Osteoblast (primary cell): ENCODE data around the gene RUFY1. TPM values are rescaled to one million over a fixed set of nuclear protein-coding genes. Genes with fewer than 3 reads are reported as not detected.

Source experiments
- DNase-seq: peaks from one replicate; pipeline ENCODE4 v3.0.0; 2011; ENCODE audit warnings: low spot score, mixed read lengths; ENCODE audit not compliant: insufficient read length; ENCODE audit errors: missing footprints
- H2AFZ ChIP-seq: 2 replicates; pipeline ENCODE4 v1.6.0; 2011; ENCODE audit warnings: mild to moderate bottlenecking, low read length
- H3K27ac ChIP-seq: 2 replicates; pipeline ENCODE4 v1.5.1; 2011; ENCODE audit warnings: mild to moderate bottlenecking, low read depth, low read length, moderate library complexity
- H3K27me3 ChIP-seq: 2 replicates; pipeline ENCODE4 v1.6.0; 2012; ENCODE audit warnings: mild to moderate bottlenecking, control low read depth, inconsistent platforms, low read length, moderate library complexity; ENCODE audit not compliant: insufficient read depth
- H3K36me3 ChIP-seq: 2 replicates; pipeline ENCODE4 v1.5.1; 2011; ENCODE audit warnings: mild to moderate bottlenecking, low read length, control low read depth, moderate library complexity; ENCODE audit not compliant: insufficient read depth
- H3K4me1 ChIP-seq: 2 replicates; pipeline ENCODE4 v1.5.1; 2011; ENCODE audit warnings: mild to moderate bottlenecking, low read length, control low read depth, moderate library complexity; ENCODE audit not compliant: insufficient read depth
- H3K4me2 ChIP-seq: 2 replicates; pipeline ENCODE4 v1.6.0; 2011; ENCODE audit warnings: mild to moderate bottlenecking, low read length; ENCODE audit not compliant: insufficient read depth
- H3K4me3 ChIP-seq: fragments of 200-600 bp; sonication (generic); 3 replicates; pipeline ENCODE4 v1.5.1; 2012; ENCODE audit warnings: mild to moderate bottlenecking, low read length, inconsistent platforms; ENCODE audit not compliant: insufficient read depth
- H3K79me2 ChIP-seq: 2 replicates; pipeline ENCODE4 v1.6.0; 2012; ENCODE audit warnings: mild to moderate bottlenecking, low read length, control low read depth, inconsistent platforms; ENCODE audit not compliant: insufficient read depth
- H3K9me3 ChIP-seq: 2 replicates; pipeline ENCODE4 v1.5.1; 2011; ENCODE audit warnings: low read depth, low read length, control low read depth
- H4K20me1 ChIP-seq: 2 replicates; pipeline ENCODE4 v1.6.0; 2012; ENCODE audit warnings: mild to moderate bottlenecking, low read length, control low read depth; ENCODE audit not compliant: insufficient read depth
- total RNA-seq: library from RNA; depleted of rRNA; stranded (reverse); fragments of >200 nt; gene quantifications from 2 replicates; pipeline ENCODE4 v1.2.3, GENCODE V29; 2012
- TF ChIP-seq, protein P1 (sequence below): IDR thresholded peaks from 2 replicates; pipeline ENCODE4 v1.5.1; 2011; ENCODE audit warnings: mild to moderate bottlenecking, low read depth, low read length, moderate library complexity; ENCODE audit errors: extremely low read depth

Gene RUFY1
- total RNA-seq, 1 donor = 51.8 TPM

GRCh38 chr5:179599973-179600372, 49.6 kb downstream of the RUFY1 start:
- Histone ChIP-seq H3K9me3 (no peaks in the 10 kb centered on the region), H4K20me1 (no peaks in the 10 kb centered on the region), H3K27me3 (no peaks in the 10 kb centered on the region), H3K4me1 (no peaks in the 10 kb centered on the region), H3K27ac (no peak overlapping the region), H3K79me2 (no peaks in the 10 kb centered on the region), H3K36me3 (peaks cover 62% of the 10 kb centered on the region), H3K4me3 (no peak overlapping the region), H3K4me2 (no peak overlapping the region), H2AFZ (no peak overlapping the region)
- TF ChIP-seq, protein P1, sequence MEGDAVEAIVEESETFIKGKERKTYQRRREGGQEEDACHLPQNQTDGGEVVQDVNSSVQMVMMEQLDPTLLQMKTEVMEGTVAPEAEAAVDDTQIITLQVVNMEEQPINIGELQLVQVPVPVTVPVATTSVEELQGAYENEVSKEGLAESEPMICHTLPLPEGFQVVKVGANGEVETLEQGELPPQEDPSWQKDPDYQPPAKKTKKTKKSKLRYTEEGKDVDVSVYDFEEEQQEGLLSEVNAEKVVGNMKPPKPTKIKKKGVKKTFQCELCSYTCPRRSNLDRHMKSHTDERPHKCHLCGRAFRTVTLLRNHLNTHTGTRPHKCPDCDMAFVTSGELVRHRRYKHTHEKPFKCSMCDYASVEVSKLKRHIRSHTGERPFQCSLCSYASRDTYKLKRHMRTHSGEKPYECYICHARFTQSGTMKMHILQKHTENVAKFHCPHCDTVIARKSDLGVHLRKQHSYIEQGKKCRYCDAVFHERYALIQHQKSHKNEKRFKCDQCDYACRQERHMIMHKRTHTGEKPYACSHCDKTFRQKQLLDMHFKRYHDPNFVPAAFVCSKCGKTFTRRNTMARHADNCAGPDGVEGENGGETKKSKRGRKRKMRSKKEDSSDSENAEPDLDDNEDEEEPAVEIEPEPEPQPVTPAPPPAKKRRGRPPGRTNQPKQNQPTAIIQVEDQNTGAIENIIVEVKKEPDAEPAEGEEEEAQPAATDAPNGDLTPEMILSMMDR = no peak
- DNase-seq = no peak

DNA sequence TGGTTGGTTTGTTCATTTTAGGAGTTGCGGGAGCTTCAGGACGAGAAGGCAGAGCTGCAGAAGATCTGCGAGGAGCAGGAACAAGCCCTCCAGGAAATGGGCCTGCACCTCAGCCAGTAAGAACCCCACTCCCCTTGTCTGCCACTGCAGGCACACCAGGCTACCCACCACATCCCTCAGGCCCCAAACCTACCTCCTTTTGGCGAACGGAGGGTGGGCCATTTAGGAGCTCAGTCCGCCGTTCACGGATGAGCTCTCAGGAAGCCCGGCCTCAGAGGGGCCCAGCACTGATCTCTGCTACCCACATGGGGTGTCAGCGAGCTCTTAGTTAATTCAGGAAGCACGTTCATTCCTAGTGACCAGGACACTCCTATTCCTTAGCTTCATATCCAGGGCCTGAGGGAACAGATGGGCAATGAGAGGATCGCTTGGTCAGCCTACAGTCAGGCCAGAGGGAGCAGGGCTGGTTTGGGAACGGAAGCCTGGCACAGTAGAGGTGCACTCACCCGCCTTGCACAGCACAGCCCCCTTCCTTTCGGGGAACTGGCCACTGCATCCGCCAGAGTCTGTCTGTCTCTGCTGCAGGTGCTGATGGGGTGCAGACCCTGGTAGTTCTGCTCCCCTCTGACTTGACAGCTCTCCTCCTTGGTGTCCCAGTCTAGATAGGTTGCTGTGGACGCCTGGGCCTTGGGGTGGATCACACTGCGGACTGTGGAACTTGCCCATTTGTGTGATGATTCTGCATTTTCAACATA, 51.7 kb downstream of the RUFY1 start:
- Histone ChIP-seq H4K20me1 (peaks cover 12% of the 10 kb centered on the region), H3K79me2 (no peaks in the 10 kb centered on the region), H2AFZ (no peak overlapping the region), H3K4me1 (no peaks in the 10 kb centered on the region), H3K4me3 (no peak overlapping the region), H3K27ac (no peak overlapping the region), H3K9me3 (no peaks in the 10 kb centered on the region), H3K27me3 (no peaks in the 10 kb centered on the region), H3K4me2 (no peak overlapping the region), H3K36me3 (peaks cover 66% of the 10 kb centered on the region)
- TF ChIP-seq, protein P1 = no peak
- DNase-seq = no peak

DNA sequence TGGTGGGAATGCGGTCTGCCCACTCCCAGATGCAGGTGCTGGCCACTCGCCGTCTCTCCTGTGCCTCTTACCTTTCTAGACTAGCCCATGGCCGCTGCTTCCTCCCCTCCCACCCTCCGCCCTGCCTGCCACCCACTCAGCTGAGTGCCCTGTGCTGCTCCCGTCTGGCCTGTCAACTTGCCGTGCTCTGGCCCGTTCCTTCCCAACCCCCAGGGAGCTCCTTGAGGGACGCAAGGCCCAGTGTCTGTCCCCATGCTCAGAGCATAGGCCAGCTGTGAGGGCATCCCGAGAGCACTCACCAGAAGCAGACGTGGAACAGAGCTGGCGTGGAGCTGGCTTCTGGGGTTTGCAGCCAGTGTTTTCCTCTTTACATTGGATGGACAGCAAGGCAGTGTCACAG, 53.0 kb downstream of the RUFY1 start:
- Histone ChIP-seq H2AFZ (no peak overlapping the region), H3K4me3 (no peak overlapping the region), H3K4me1 (no peaks in the 10 kb centered on the region), H4K20me1 (peaks cover 24% of the 10 kb centered on the region), H3K36me3 (peaks cover 70% of the 10 kb centered on the region), H3K4me2 (no peak overlapping the region), H3K79me2 (no peaks in the 10 kb centered on the region), H3K27me3 (no peaks in the 10 kb centered on the region), H3K27ac (no peak overlapping the region), H3K9me3 (no peaks in the 10 kb centered on the region)
- no peak for DNase-seq
- TF ChIP-seq, protein P1 = no peak

DNA sequence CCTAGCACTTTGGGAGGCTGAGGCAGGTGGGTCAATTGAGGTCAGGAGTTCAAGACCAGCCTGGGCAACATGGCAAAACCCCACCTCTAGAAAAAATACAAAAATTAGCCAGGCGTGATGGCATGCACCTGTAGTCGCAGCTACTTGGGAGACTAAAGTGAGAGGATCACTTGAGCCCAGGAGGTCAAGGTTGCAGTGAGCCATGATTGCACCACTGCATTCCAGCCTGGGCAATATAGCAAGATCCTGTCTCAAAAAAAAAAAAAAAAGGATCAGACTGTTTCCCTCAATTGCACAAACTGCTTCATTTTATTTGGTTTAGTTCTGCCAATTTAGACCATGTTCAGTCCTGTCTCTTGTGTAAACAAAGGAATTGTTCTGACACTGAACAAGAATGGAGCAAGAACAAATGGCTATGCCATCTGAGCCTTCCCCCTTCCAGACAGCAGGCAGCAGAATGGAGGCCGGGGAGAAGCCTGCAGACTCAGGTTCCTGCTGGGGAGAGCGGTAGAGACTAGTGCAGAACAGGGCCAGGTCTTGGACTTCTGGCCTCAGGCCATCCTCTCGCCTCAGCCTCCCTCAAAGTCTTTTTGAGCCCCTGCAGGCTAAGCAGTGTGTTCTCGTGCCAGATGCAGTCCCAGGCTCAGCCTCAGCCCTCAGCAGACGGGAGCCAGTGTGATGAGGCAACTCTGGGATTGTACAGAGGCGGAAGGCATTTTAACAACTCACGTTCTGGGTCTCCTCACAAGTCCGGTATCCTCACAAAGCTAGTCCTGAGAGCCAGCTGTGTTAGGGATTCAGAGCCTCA, 54.9 kb downstream of the RUFY1 start:
- Histone ChIP-seq H3K27ac (no peak overlapping the region), H3K4me2 (no peak overlapping the region), H3K4me1 (no peaks in the 10 kb centered on the region), H3K4me3 (no peak overlapping the region), H2AFZ (no peak overlapping the region), H3K79me2 (no peaks in the 10 kb centered on the region), H4K20me1 (peaks cover 36% of the 10 kb centered on the region), H3K9me3 (no peaks in the 10 kb centered on the region), H3K27me3 (no peaks in the 10 kb centered on the region), H3K36me3 (peaks cover 67% of the 10 kb centered on the region)
- peak; percentile 49 for DNase-seq
- TF ChIP-seq, protein P1 = no peak
